ENCODE measurements around the gene POLR2E. TPM values are rescaled to one million over a fixed set of nuclear protein-coding genes. Genes with fewer than 3 reads are reported as not detected.

POLR2E gene
- total RNA-seq, 2 donors from 2014 or later = 152 to 169 TPM

- intact Hi-C loops (cut with DNase I) = no loop called here
- DNase-seq (ENCODE audit: low spot score) = no peak
- 92% methylated on average over 52 of the region's 63 CpGs for WGBS
- no peak overlapping the region for H3K4me3 ChIP-seq
- H3K9me3 ChIP-seq = no peaks in the 10 kb centered on the region
- no peaks in the 10 kb centered on the region for H3K4me1 ChIP-seq (replicated peaks)
- TF ChIP-seq POLR2AphosphoS5 (IDR thresholded peaks at IDR 0.05) (no peak), POLR2A (IDR thresholded peaks at IDR 0.05) (no peak), CTCF (IDR thresholded peaks at IDR 0.05) (no peak)
- H3K27me3 ChIP-seq (replicated peaks; ENCODE audit: insufficient read depth) = no peaks in the 10 kb centered on the region
- no peak overlapping the region for H3K27ac ChIP-seq
- peaks cover 22 to 29% of the 10 kb centered on the region in 2 donors for H3K36me3 ChIP-seq
These were observed 27.1 kb upstream of the POLR2E start for GRCh38 chr19:1122021-1122971.

GRCh38 chr19:1121395-1121794 is 26.2 kb upstream of the POLR2E start:
- H3K27me3 ChIP-seq (replicated peaks; ENCODE audit: insufficient read depth) = no peaks in the 10 kb centered on the region
- TF ChIP-seq POLR2AphosphoS5 (IDR thresholded peaks at IDR 0.05) = no peak
- TF ChIP-seq CTCF (IDR thresholded peaks at IDR 0.05) = no peak
- no peak for TF ChIP-seq POLR2A (IDR thresholded peaks at IDR 0.05)
- no peaks in the 10 kb centered on the region for H3K9me3 ChIP-seq
- H3K4me3 ChIP-seq = no peak overlapping the region
- intact Hi-C loops (cut with DNase I) = no loop called here
- DNase-seq (ENCODE audit: low spot score) = no peak
- WGBS = 89% methylated on average over 10 of the region's 10 CpGs
- no peaks in the 10 kb centered on the region for H3K4me1 ChIP-seq (replicated peaks)
- peaks cover 29 to 31% of the 10 kb centered on the region in 2 donors for H3K36me3 ChIP-seq
- no peak overlapping the region for H3K27ac ChIP-seq

- peaks cover 31 to 33% of the 10 kb centered on the region in 2 donors for H3K36me3 ChIP-seq
- WGBS = 89% methylated on average over 46 of the region's 50 CpGs
These were observed 24.5 kb upstream of the POLR2E start for GRCh38 chr19:1119475-1120217.

GRCh38 chr19:1118999-1119398 is 23.8 kb upstream of the POLR2E start:
- Histone ChIP-seq H3K27me3 (replicated peaks; ENCODE audit: insufficient read depth) (no peaks in the 10 kb centered on the region), H3K4me3 (no peak overlapping the region), H3K27ac (no peak overlapping the region), H3K9me3 (no peaks in the 10 kb centered on the region), H3K36me3 (peaks cover 31 to 33% of the 10 kb centered on the region in 2 donors), H3K4me1 (replicated peaks) (no peaks in the 10 kb centered on the region)
- TF ChIP-seq POLR2A (IDR thresholded peaks at IDR 0.05) = no peak
- no peak for TF ChIP-seq POLR2AphosphoS5 (IDR thresholded peaks at IDR 0.05)
- no peak for TF ChIP-seq CTCF (IDR thresholded peaks at IDR 0.05)
- no peak for DNase-seq (ENCODE audit: low spot score)
- intact Hi-C loops (cut with DNase I) = no loop called here
- WGBS = 92% methylated on average over 34 of the region's 34 CpGs

More at GRCh38 chr19:1119475-1120217, 24.5 kb upstream of the POLR2E start:
- Histone ChIP-seq H3K4me1 (replicated peaks) (no peaks in the 10 kb centered on the region), H3K9me3 (no peaks in the 10 kb centered on the region), H3K27ac (no peak overlapping the region), H3K4me3 (no peak overlapping the region), H3K27me3 (replicated peaks; ENCODE audit: insufficient read depth) (no peaks in the 10 kb centered on the region)
- DNase-seq (ENCODE audit: low spot score) = no peak
- TF ChIP-seq POLR2AphosphoS5 (IDR thresholded peaks at IDR 0.05) (no peak), POLR2A (IDR thresholded peaks at IDR 0.05) (no peak), CTCF (IDR thresholded peaks at IDR 0.05) (no peak)
- intact Hi-C loops (cut with DNase I) = no loop called here

All from prostate gland (tissue), 2 donors.